CD4-positive, alpha-beta T cell treated with Interleukin-12 subunit alpha and Interleukin-12 subunit beta, for 1 hour (primary cell): ENCODE measurements around the gene SLC25A1.

Experiments used
- DNase-seq: peaks from one replicate; pipeline ENCODE4 v3.0.0-alpha.2; 2020

The SLC25A1 gene

GRCh38 chr22:19134176-19134831 lies 44.2 kb downstream of the SLC25A1 start:
- no peak for DNase-seq

DNA sequence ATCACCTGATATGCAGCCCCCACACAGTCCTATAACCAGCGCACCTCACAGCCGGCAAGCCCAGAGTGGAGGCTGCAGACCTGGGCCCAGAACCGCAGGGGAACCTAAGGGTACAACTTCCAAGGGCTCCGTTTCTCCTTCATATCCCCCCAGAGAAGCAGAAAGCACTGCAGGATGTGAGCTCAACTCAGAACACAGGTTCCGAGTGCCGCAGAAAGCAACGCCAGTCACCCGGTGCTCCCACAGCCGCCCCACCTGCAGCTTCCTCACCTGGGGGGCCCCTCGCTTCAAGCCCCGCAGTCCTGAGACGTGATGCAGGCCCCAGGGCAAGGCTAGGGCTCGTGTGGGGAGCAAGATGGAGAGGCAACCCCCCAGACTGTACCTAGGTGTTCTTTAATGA lies 45.0 kb downstream of the SLC25A1 start:
- DNase-seq, result no peak

GRCh38 chr22:19132693-19133400 lies 45.7 kb downstream of the SLC25A1 start:
- no peak for DNase-seq

GRCh38 chr22:19132153-19132552 lies 46.4 kb downstream of the SLC25A1 start:
- no peak for DNase-seq

DNA sequence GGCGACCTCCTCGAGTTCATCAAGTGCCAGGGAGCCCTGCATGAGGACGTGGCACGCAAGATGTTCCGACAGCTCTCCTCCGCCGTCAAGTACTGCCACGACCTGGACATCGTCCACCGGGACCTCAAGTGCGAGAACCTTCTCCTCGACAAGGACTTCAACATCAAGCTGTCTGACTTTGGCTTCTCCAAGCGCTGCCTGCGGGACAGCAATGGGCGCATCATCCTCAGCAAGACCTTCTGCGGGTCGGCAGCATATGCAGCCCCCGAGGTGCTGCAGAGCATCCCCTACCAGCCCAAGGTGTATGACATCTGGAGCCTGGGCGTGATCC lies 46.9 kb downstream of the SLC25A1 start:
- DNase-seq, result no peak

DNA sequence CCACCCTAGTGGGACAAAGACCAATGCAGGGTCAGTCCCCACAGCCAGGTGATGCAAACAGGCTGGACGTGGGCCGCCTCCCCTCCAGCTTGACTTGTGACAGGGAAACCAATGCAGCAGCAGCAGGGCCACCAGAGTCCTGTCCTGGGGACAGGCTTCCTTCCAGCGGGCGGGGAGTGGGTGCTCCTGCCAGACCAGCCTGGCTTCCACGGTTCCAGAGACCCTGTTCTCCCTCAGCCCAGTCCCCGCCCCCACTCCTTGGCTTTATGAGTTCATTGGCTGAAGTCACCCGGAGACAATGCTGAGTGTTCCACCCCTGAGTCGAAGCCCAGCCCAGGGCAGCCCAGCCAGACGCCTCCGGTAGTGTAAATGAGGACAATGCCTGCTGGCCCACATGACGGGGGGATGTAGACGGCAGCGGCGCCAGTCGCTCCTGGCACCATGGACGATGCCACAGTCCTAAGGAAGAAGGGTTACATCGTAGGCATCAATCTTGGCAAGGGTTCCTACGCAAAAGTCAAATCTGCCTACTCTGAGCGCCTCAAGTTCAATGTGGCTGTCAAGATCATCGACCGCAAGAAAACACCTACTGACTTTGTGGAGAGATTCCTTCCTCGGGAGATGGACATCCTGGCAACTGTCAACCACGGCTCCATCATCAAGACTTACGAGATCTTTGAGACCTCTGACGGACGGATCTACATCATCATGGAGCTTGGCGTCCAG lies 47.4 kb downstream of the SLC25A1 start, which contains the start of gene TSSK2:
Gene TSSK2 (plus strand): TSS at position 350 of the 726 bp plus-strand sequence. CDS start 92 bp downstream, at position 442.
- DNase-seq, result no peak

DNA sequence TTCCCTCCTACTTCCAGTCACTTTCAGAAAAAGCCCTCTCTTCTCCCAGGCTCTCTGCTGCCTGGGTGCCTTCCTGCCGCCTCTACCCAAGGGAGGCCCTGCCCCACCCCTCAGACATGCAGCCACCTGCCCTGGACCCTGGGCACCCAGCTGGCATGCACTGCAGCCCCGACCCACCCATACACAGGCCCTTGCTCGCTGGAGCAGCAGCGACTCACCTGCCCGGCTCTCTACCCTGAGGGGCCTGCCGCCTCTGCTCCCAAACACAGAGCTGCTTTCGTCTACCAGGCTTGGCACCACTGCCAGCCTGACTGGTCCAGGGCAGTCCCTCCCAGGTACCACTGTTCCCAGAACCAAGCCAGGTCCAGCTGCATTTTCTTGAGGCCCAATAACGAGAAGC lies 48.7 kb downstream of the SLC25A1 start:
- no peak for DNase-seq

DNA sequence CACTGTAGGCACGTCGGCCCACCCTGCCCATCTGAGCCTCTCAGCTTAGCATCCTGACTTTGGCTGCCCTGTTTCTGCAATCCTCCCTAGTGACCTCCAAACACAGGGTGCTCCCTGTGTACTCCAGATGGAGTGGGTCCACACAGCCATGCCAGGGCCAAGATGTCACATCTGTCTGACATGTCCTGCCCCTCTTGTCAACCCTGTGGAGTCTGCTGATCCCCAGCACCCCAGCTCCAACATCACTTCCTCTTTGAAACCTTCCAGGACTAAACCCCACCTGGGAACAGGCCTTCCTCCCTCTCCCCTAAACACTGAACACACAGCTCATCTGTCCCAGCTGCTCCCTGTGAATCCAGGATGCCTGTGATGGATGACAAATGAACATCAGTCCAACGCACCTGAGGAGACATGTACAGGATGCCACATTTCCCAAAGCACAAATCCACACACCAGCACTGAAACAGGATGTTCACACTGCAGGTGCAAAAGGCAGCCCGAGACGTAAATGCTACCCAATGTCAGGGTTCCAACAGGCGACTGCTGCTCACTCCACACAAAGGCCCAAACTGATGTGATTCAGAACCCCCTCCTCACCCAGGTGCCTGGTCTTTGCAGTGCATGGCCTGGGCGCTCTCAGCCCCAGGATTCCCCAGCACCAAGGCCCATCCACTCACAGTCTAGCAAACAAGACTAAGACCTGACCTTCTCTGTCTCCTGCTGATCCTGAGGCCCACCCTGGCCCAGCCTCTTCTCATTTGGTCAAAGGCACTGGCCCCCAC lies 49.4 kb downstream of the SLC25A1 start:
- no peak for DNase-seq

GRCh38 chr22:19128009-19128401 lies 50.5 kb downstream of the SLC25A1 start:
- DNase-seq, result no peak

- no peak for DNase-seq
These were observed 51.1 kb downstream of the SLC25A1 start for GRCh38 chr22:19127329-19128008.

- no peak for DNase-seq
These were observed 51.9 kb downstream of the SLC25A1 start for GRCh38 chr22:19126309-19127273.
